ENCODE measurements around the gene ZDHHC11B. TPM values are rescaled to one million over a fixed set of nuclear protein-coding genes. Genes with fewer than 3 reads are reported as not detected.
"Not testable (repeated sequence)": the region's sequence is repeated elsewhere in the genome, so short reads cannot be mapped to it uniquely, and the experiment has no call there.

ZDHHC11B gene
- total and polyA plus RNA-seq, 9 donors, result 3.8 to 51.1 (median 10.4) TPM

DNA sequence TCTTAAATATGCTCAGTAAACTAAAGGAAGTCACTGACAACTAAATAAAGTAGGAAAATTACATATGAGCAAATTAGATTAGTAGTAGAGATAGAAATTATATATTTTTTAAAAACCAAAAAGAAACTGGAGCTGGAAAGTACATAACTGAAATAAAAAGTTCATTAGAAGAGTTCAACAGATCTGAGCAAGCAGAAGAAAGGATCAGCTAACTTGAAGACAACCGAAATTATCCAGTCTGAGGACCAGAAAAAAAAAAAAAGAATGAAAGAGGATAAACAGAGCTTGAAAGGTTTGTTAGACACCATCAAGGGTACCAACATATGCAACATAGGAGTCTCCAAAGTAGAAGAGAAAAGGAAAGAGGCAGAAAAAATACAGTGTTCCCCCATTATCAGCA, 65.2 kb downstream of the ZDHHC11B start:
- H3K4me3 ChIP-seq (ENCODE audit: low read length); H3K9me3 ChIP-seq (replicated peaks; ENCODE audit: control insufficient read depth, low read depth, low read length); H3K27me3 ChIP-seq (ENCODE audit: control insufficient read depth, insufficient read depth, low read length); H3K27ac ChIP-seq (ENCODE audit: low read length); H3K36me3 ChIP-seq (ENCODE audit: control insufficient read depth, insufficient read depth, low read length); H3K4me1 ChIP-seq (ENCODE audit: control insufficient read depth, insufficient read depth, low read length); DNase-seq: not testable (repeated sequence)
- no CpG with 5 or more reads among the region's 1 CpG for WGBS (ENCODE audit: insufficient coverage)

- Histone ChIP-seq H3K27ac (ENCODE audit: low read length) (no peak overlapping the region), H3K27me3 (ENCODE audit: control insufficient read depth, insufficient read depth, low read length) (no peaks in the 10 kb centered on the region), H3K36me3 (ENCODE audit: control insufficient read depth, insufficient read depth, low read length) (no peaks in the 10 kb centered on the region), H3K4me1 (ENCODE audit: control insufficient read depth, insufficient read depth, low read length) (no peaks in the 10 kb centered on the region), H3K9me3 (replicated peaks; ENCODE audit: control insufficient read depth, low read depth, low read length) (peaks cover 5% of the 10 kb centered on the region), H3K4me3 (ENCODE audit: low read length) (no peak overlapping the region)
- no peak for DNase-seq
- WGBS (ENCODE audit: insufficient coverage), result 82% methylated on average over 3 of the region's 7 CpGs
Measured at GRCh38 chr5:717143-717542, 67.4 kb downstream of the ZDHHC11B start.

GRCh38 chr5:716740-717139, 67.8 kb downstream of the ZDHHC11B start:
- no CpG with 5 or more reads among the region's 4 CpGs for WGBS (ENCODE audit: insufficient coverage)

DNA sequence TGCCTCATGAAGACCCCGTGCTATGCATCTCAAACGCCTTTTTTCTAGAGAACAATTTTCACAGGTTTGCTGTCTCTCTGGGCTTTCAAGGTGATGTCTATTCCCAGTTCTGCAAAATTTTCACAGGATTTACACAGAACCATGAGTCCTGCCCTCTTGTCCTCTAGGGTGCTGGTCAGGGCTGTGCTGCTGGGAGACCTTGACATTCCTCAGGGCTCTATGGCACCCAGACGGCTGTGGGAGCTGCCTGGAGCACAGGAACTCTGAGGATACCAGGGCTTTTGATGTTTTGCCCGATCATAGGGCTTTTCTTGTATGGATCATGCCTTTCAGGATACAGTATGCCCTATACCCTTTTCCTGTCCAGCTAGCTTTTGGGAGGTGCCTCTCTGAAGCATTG, 68.9 kb downstream of the ZDHHC11B start:
- WGBS (ENCODE audit: insufficient coverage), result 92% methylated on average over 2 of the region's 4 CpGs
- not testable (repeated sequence) for DNase-seq; H3K9me3 ChIP-seq (replicated peaks; ENCODE audit: control insufficient read depth, low read depth, low read length); H3K27me3 ChIP-seq (ENCODE audit: control insufficient read depth, insufficient read depth, low read length); H3K36me3 ChIP-seq (ENCODE audit: control insufficient read depth, insufficient read depth, low read length); H3K4me3 ChIP-seq (ENCODE audit: low read length); H3K27ac ChIP-seq (ENCODE audit: low read length); H3K4me1 ChIP-seq (ENCODE audit: control insufficient read depth, insufficient read depth, low read length)

More at GRCh38 chr5:716740-717139, 67.8 kb downstream of the ZDHHC11B start:
- not testable (repeated sequence) for H3K4me1 ChIP-seq (ENCODE audit: control insufficient read depth, insufficient read depth, low read length); DNase-seq; H3K36me3 ChIP-seq (ENCODE audit: control insufficient read depth, insufficient read depth, low read length); H3K9me3 ChIP-seq (replicated peaks; ENCODE audit: control insufficient read depth, low read depth, low read length); H3K4me3 ChIP-seq (ENCODE audit: low read length); H3K27ac ChIP-seq (ENCODE audit: low read length); H3K27me3 ChIP-seq (ENCODE audit: control insufficient read depth, insufficient read depth, low read length)

DNA sequence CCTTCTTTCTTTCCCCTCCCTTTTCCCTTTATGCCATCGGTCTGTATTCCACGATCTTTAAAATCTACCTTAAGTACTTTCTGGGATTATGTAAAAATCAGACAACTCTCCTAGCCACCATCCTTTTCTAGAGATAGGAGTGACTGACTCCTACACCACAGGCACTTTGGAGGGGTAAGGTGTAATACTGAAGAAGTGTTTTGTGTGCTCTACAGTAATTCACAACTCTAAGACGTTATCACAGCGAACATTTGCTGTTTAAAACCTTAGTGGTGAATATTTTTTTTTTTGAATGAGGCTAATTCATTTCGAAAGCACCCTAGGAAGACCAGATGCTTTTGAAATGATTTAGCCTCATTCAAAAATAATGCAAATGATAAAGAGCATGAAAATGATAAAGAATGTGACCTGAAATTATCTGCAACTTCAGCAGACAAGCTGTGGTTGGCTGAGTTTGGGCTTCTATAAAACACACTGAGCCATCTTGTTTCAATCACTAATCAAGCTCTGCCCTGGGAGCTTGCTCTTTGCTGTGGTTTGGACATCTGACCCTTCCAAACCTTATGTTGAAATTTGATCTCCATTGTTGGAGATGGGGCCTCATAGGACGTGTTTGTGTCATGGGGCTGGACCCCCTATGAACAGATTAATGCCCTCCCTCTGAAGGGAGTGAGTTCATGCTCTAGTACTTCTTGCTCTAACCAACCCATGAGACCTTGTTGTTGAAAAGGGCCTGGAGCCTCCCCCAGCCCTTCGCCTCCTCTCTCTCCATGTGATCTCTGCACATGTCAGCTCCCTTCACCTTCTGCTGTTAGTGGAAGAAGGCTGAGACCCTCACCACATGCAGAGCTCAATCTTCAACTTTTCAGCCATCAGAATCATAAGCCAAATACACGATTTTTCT, 70.1 kb downstream of the ZDHHC11B start:
- WGBS (ENCODE audit: insufficient coverage), result no CpG with 5 or more reads among the region's 8 CpGs
- H3K27me3 ChIP-seq (ENCODE audit: control insufficient read depth, insufficient read depth, low read length); DNase-seq; H3K4me1 ChIP-seq (ENCODE audit: control insufficient read depth, insufficient read depth, low read length); H3K27ac ChIP-seq (ENCODE audit: low read length); H3K9me3 ChIP-seq (replicated peaks; ENCODE audit: control insufficient read depth, low read depth, low read length); H3K4me3 ChIP-seq (ENCODE audit: low read length); H3K36me3 ChIP-seq (ENCODE audit: control insufficient read depth, insufficient read depth, low read length): not testable (repeated sequence)

DNA sequence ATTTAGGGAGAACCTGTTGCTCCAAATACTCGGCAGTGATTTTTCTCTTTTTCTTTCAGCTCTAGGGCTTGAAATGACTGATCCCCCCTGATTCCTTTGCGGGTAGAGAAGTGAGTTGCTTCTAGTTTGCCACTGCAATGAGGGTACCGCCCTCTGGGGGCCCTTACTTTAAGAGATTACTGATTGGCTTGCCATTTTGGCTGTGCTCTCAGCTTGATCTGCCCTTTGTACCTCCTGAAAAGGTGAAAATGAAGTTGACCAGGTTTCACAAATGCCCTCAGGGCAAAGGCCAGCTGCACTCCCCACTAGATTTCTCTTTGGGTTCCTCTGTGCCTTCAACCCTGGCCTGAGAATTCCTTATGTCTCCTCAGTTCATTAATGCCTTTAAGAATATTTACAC, 70.8 kb downstream of the ZDHHC11B start:
- DNase-seq; H3K4me3 ChIP-seq (ENCODE audit: low read length); H3K27me3 ChIP-seq (ENCODE audit: control insufficient read depth, insufficient read depth, low read length); H3K4me1 ChIP-seq (ENCODE audit: control insufficient read depth, insufficient read depth, low read length); H3K36me3 ChIP-seq (ENCODE audit: control insufficient read depth, insufficient read depth, low read length); H3K27ac ChIP-seq (ENCODE audit: low read length); H3K9me3 ChIP-seq (replicated peaks; ENCODE audit: control insufficient read depth, low read depth, low read length): not testable (repeated sequence)
- no CpG with 5 or more reads among the region's 3 CpGs for WGBS (ENCODE audit: insufficient coverage)

- not testable (repeated sequence) for H3K9me3 ChIP-seq (replicated peaks; ENCODE audit: control insufficient read depth, low read depth, low read length); H3K4me3 ChIP-seq (ENCODE audit: low read length); H3K4me1 ChIP-seq (ENCODE audit: control insufficient read depth, insufficient read depth, low read length); H3K27ac ChIP-seq (ENCODE audit: low read length); DNase-seq; H3K36me3 ChIP-seq (ENCODE audit: control insufficient read depth, insufficient read depth, low read length); H3K27me3 ChIP-seq (ENCODE audit: control insufficient read depth, insufficient read depth, low read length)
- 100% methylated on average over 1 of the region's 3 CpGs for WGBS (ENCODE audit: insufficient coverage)
Measured at GRCh38 chr5:708848-709517, 75.5 kb downstream of the ZDHHC11B start.

DNA sequence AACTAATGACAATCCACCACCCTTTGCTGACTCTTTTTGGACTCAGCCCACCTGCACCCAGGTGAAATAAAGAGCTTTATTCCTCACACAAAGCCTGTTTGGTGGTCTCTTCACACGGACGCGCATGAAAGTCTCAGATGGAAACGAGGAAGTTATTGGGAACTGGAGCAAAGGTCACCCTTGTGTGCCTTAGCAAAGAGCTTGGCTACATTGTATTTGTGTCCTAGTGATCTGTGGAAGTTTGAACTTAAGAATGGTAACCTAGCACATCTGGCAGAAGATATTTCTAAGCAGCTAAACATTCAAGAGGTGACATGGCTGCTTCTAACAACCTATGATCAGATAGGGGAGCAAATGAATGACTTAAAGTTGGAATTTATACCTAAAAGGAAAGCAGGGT, 76.2 kb downstream of the ZDHHC11B start:
- DNase-seq; H3K27ac ChIP-seq (ENCODE audit: low read length); H3K9me3 ChIP-seq (replicated peaks; ENCODE audit: control insufficient read depth, low read depth, low read length); H3K4me1 ChIP-seq (ENCODE audit: control insufficient read depth, insufficient read depth, low read length); H3K36me3 ChIP-seq (ENCODE audit: control insufficient read depth, insufficient read depth, low read length); H3K27me3 ChIP-seq (ENCODE audit: control insufficient read depth, insufficient read depth, low read length); H3K4me3 ChIP-seq (ENCODE audit: low read length): not testable (repeated sequence)
- no CpG with 5 or more reads among the region's 4 CpGs for WGBS (ENCODE audit: insufficient coverage)

DNA sequence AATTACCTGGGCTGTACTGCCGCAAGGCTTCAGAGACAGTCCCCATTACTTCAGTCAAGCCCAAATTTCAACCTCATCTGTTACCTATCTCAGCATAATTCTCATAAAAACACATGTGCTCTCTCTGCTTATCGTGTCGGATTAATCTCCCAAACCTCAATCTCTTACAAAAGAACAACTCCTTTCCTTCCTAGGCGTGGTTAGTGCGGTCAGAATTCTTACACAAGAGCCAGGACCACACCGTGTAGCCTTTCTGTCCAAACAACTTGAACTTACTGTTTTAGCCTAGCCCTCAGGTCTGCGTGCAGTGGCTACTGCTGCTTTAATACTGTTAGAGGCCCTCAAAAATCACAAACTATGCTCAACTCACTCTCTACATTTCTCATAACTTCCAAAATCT, 78.4 kb downstream of the ZDHHC11B start:
- H3K4me1 ChIP-seq (ENCODE audit: control insufficient read depth, insufficient read depth, low read length); H3K9me3 ChIP-seq (replicated peaks; ENCODE audit: control insufficient read depth, low read depth, low read length); H3K4me3 ChIP-seq (ENCODE audit: low read length); DNase-seq; H3K36me3 ChIP-seq (ENCODE audit: control insufficient read depth, insufficient read depth, low read length); H3K27me3 ChIP-seq (ENCODE audit: control insufficient read depth, insufficient read depth, low read length); H3K27ac ChIP-seq (ENCODE audit: low read length): not testable (repeated sequence)
- 71% methylated on average over 6 of the region's 7 CpGs for WGBS (ENCODE audit: insufficient coverage)

GRCh38 chr5:696753-697702, 87.5 kb downstream of the ZDHHC11B start:
- not testable (repeated sequence) for H3K4me1 ChIP-seq (ENCODE audit: control insufficient read depth, insufficient read depth, low read length); DNase-seq; H3K9me3 ChIP-seq (replicated peaks; ENCODE audit: control insufficient read depth, low read depth, low read length); H3K36me3 ChIP-seq (ENCODE audit: control insufficient read depth, insufficient read depth, low read length); H3K27ac ChIP-seq (ENCODE audit: low read length); H3K27me3 ChIP-seq (ENCODE audit: control insufficient read depth, insufficient read depth, low read length); H3K4me3 ChIP-seq (ENCODE audit: low read length)
- 60% methylated on average over 6 of the region's 21 CpGs for WGBS (ENCODE audit: insufficient coverage)
